HepG2 (cell line): ENCODE measurements around the gene UBFD1. TPM values are rescaled to one million over a fixed set of nuclear protein-coding genes. Genes with fewer than 3 reads are reported as not detected.

Experiments
- ATAC-seq: fragments of 200-7000 bp; cut with Tn5 transposase; 3 replicates; pipeline ENCODE4 v1.9.1; 2020; ENCODE audit warnings: mild to moderate bottlenecking, moderate library complexity
- BruUV-seq: library from RNA; stranded (reverse); fragments of 400-500 nt; replicated peaks from 2 replicates; lab custom pipeline; 2021; lab: Mats Ljungman, UMichigan
- CTCF ChIA-PET: fragments of 300-600 bp; formaldehyde crosslinking; extraction: SDS; loops from one replicate; lab custom pipeline; 2021; ENCODE audit warnings: low total read pairs, inconsistent platforms, low intra/inter-chr PET ratio; lab: Yijun Ruan, JAX
- POLR2A ChIA-PET: fragments of 350-600 bp; sonication (Branson Sonifier 250); formaldehyde crosslinking; loops from one replicate; lab custom pipeline; 2020; ENCODE audit warnings: antibody characterized with exemption, inconsistent platforms; lab: Yijun Ruan, JAX
- DNase-seq: peaks from one replicate; pipeline ENCODE4 v3.0.0-alpha.2; 2015; ENCODE audit warnings: low spot score
- FAIRE-seq: peaks from 3 replicates; lab custom pipeline; 2011; peaks lifted over from hg19 to GRCh38; lab: Jason Lieb, UNC
- H2AFZ ChIP-seq: one replicate; pipeline ENCODE4 v1.6.1; 2011; ENCODE audit warnings: low read length, inconsistent platforms
- H3K27ac ChIP-seq: fragments of 300-600 bp; 3 replicates; pipeline ENCODE4 v1.8.0; 2011; ENCODE audit warnings: mixed run types, mild to moderate bottlenecking, mixed read lengths, low read length, inconsistent platforms; ENCODE audit not compliant: insufficient read depth; ENCODE audit errors: extremely low read length
- H3K27me3 ChIP-seq, 2 experiments: fragments of 200-600 bp in 1 of 2; 2 replicates in 1 of 2; 3 replicates in 1 of 2; pipeline versions ENCODE4 v1.6.0 to v1.8.0; 2011; ENCODE audit warnings: low read length in 2 of 2, mild to moderate bottlenecking in 2 of 2, moderate library complexity in 2 of 2, inconsistent platforms in 1 of 2; ENCODE audit not compliant: insufficient read depth in 2 of 2, control insufficient read depth in 1 of 2
- H3K36me3 ChIP-seq, 2 experiments: fragments of 200-600 bp in 1 of 2; replicated peaks in 1 of 2; 2 replicates in 1 of 2; 3 replicates in 1 of 2; pipeline versions ENCODE4 v1.5.1 to v1.8.0; 2011; ENCODE audit warnings: low read length in 2 of 2, inconsistent platforms in 1 of 2; ENCODE audit not compliant: insufficient read depth in 2 of 2, control insufficient read depth in 1 of 2
- H3K4me1 ChIP-seq: 2 replicates; pipeline ENCODE4 v1.5.1; 2012; ENCODE audit warnings: low read length, inconsistent platforms; ENCODE audit not compliant: insufficient read depth
- H3K4me2 ChIP-seq: 2 replicates; pipeline ENCODE4 v1.6.0; 2011; ENCODE audit warnings: low read depth, low read length, inconsistent platforms
- H3K4me3 ChIP-seq, 3 experiments: fragments of 200-600 bp in 1 of 3; sonication (generic), shearing (Covaris generic) in 1 of 3; replicated peaks in 1 of 3; 2 replicates each; pipeline ENCODE4 v1.5.1; 2011 to 2016; ENCODE audit warnings: low read length in 3 of 3, inconsistent platforms in 2 of 3, low read depth in 2 of 3, mild to moderate bottlenecking in 2 of 3, control low read depth in 1 of 3, mixed read lengths in 1 of 3; ENCODE audit not compliant: insufficient read depth in 1 of 3
- H3K79me2 ChIP-seq: one replicate; pipeline ENCODE4 v1.6.1; 2011; ENCODE audit warnings: low read length, inconsistent platforms; ENCODE audit not compliant: insufficient read depth
- H3K9ac ChIP-seq: 2 replicates; pipeline ENCODE4 v1.6.0; 2011; ENCODE audit warnings: mild to moderate bottlenecking, low read depth, low read length, inconsistent platforms; ENCODE audit not compliant: insufficient read depth
- H3K9me3 ChIP-seq: 2 replicates; pipeline ENCODE4 v1.5.1; 2012; ENCODE audit warnings: mild to moderate bottlenecking, low read length
- H4K20me1 ChIP-seq: 2 replicates; pipeline ENCODE4 v1.6.0; 2011; ENCODE audit warnings: inconsistent platforms, mild to moderate bottlenecking, low read length, moderate library complexity; ENCODE audit not compliant: insufficient read depth
- AKNA ChIP-seq: sonication (generic); formaldehyde crosslinking; IDR thresholded peaks from 2 replicates; pipeline ENCODE4 v1.4.0; 2020; ENCODE audit warnings: missing genetic modification reagents, borderline replicate concordance
- FOSL1 ChIP-seq: sonication (generic); formaldehyde crosslinking; IDR thresholded peaks from 2 replicates; pipeline ENCODE4 v1.9.0; 2021; ENCODE audit warnings: missing genetic modification reagents, borderline replicate concordance
- HES4 ChIP-seq: sonication (generic); formaldehyde crosslinking; IDR thresholded peaks from 2 replicates; pipeline ENCODE4 v1.9.0; 2021; ENCODE audit warnings: mild to moderate bottlenecking, missing genetic modification reagents, borderline replicate concordance
- KDM5B ChIP-seq: sonication (generic); formaldehyde crosslinking; IDR thresholded peaks from 2 replicates; pipeline ENCODE4 v1.4.0; 2020; ENCODE audit warnings: missing genetic modification reagents, mild to moderate bottlenecking, borderline replicate concordance
- MXD1 ChIP-seq: sonication (generic); formaldehyde crosslinking; IDR thresholded peaks from 2 replicates; pipeline ENCODE4 v1.4.0; 2020; ENCODE audit warnings: mild to moderate bottlenecking, missing genetic modification reagents
- RBFOX2 ChIP-seq: fragments of 200-400 bp; formaldehyde crosslinking; IDR thresholded peaks from 2 replicates; pipeline ENCODE4 v1.6.1; 2017; ENCODE audit warnings: low read depth, mild to moderate bottlenecking, low read length
- SNAPC2 ChIP-seq: sonication (generic); formaldehyde crosslinking; IDR thresholded peaks from 2 replicates; pipeline ENCODE4 v1.8.1; 2022; ENCODE audit warnings: mild to moderate bottlenecking, missing genetic modification reagents
- SOX6 ChIP-seq, 2 experiments: fragments of 450-650 bp in 1 of 2; sonication (generic) in 1 of 2; formaldehyde crosslinking in 1 of 2; IDR thresholded peaks; 2 replicates each; pipeline versions ENCODE4 v1.4.0 to v1.6.1; 2017 to 2020; ENCODE audit warnings: antibody characterized with exemption in 1 of 2, mild to moderate bottlenecking in 1 of 2, missing genetic modification reagents in 1 of 2
- SP4 ChIP-seq: sonication (generic); formaldehyde crosslinking; IDR thresholded peaks from 2 replicates; pipeline ENCODE4 v1.8.1; 2023; ENCODE audit warnings: mild to moderate bottlenecking, missing genetic modification reagents
- TP53 ChIP-seq: sonication (generic); formaldehyde crosslinking; conservative IDR thresholded peaks from 2 replicates; pipeline ENCODE4 v1.4.0; 2020; ENCODE audit warnings: missing genetic modification reagents
- YEATS4 ChIP-seq: sonication (generic); formaldehyde crosslinking; IDR thresholded peaks from 2 replicates; pipeline ENCODE4 v1.4.0; 2020; ENCODE audit warnings: missing genetic modification reagents, borderline replicate concordance
- ZHX1 ChIP-seq: sonication (generic); formaldehyde crosslinking; IDR thresholded peaks from 2 replicates; pipeline ENCODE4 v1.8.1; 2022; ENCODE audit warnings: low read depth, mild to moderate bottlenecking, missing genetic modification reagents
- ZNF256 ChIP-seq: sonication (generic); formaldehyde crosslinking; conservative IDR thresholded peaks from 2 replicates; pipeline ENCODE4 v1.4.0; 2020; ENCODE audit warnings: missing genetic modification reagents
- ZNF383 ChIP-seq: sonication (generic); formaldehyde crosslinking; IDR thresholded peaks from 2 replicates; pipeline ENCODE4 v1.4.0; 2020; ENCODE audit warnings: missing genetic modification reagents, mild to moderate bottlenecking, borderline replicate concordance
- ZNF512 ChIP-seq: sonication (generic); formaldehyde crosslinking; IDR thresholded peaks from 2 replicates; pipeline ENCODE4 v1.4.0; 2020; ENCODE audit warnings: mild to moderate bottlenecking, missing genetic modification reagents
- WGBS: methylation state at CpG from one replicate; pipeline ENCODE4 v1.1.6; 2017; ENCODE audit warnings: low lambda C conversion rate; 5-methylcytosine and 5-hydroxymethylcytosine counted together
- in situ Hi-C: cut with HindIII; loops from 2 replicates; pipeline ENCODE4 v1.10.0; 2017; ENCODE audit warnings: low pct_unique_long_range_greater_than_20kb; ENCODE audit not compliant: extremely low pct_ligation_motif_present
- intact Hi-C: fragments of 100-400 bp; cut with micrococcal nuclease; formaldehyde crosslinking; loops from one replicate; pipeline ENCODE4 v1.10.0; 2022; ENCODE audit not compliant: unreplicated experiment
- polyA plus RNA-seq, 8 experiments: library from polyadenylated mRNA; depleted of rRNA in 3 of 8; stranded (reverse) in 7 of 8; unstranded in 1 of 8; fragments of >200 nt; fragmentation: Illumina TruSeq in 4 of 8; extraction: Trizol in 4 of 8; gene quantifications; 2 replicates each; pipeline versions ENCODE4 v1.2.1 to v1.2.3, GENCODE V29; 2011 to 2016; ENCODE audit warnings: low read depth in 4 of 8, missing spikeins in 1 of 8, mixed read lengths in 1 of 8; ENCODE audit not compliant: insufficient read depth in 1 of 8
- total RNA-seq, 5 experiments: library from RNA; depleted of rRNA; stranded (reverse); fragments of >200 nt; fragmentation: Illumina TruSeq; extraction: Trizol; gene quantifications; 2 replicates each; pipeline ENCODE4 v1.2.3, GENCODE V29; 2016; ENCODE audit warnings: low read depth in 1 of 5

The UBFD1 gene
- total and polyA plus RNA-seq, 2 of the 13 experiments (the other 11 are each of a cell fraction or from before 2014, with no cell fraction given): 100 to 111 TPM

GRCh38 chr16:23563186-23563585 is 5.7 kb downstream of the UBFD1 start:
- peaks cover 26% of the 10 kb centered on the region for H3K4me1 ChIP-seq
- in situ Hi-C loops (no loop called here), intact Hi-C loops (no loop called here)
- WGBS: 95% methylated on average over 6 of the region's 6 CpGs
- H3K27me3 ChIP-seq: peaks cover 0 to 2% of the 10 kb centered on the region in 2 experiments; a peak in 1 of 5 replicates
- H3K79me2 ChIP-seq: peaks cover 38% of the 10 kb centered on the region
- CTCF ChIA-PET: no interaction called here
- POLR2A ChIA-PET: no interaction called here
- no peak overlapping the region for H3K27ac ChIP-seq
- H3K4me3 ChIP-seq: no peak overlapping the region
- no peak for DNase-seq
- H3K9ac ChIP-seq: no peak overlapping the region
- peaks cover 13% of the 10 kb centered on the region; the same call in 1 of the 2 replicates for H4K20me1 ChIP-seq
- no peak overlapping the region for H2AFZ ChIP-seq
- H3K36me3 ChIP-seq: peaks cover 55 to 90% of the 10 kb centered on the region in 2 experiments
- H3K4me2 ChIP-seq: no peak overlapping the region
- BruUV-seq: no TSS peak
- no peaks in the 10 kb centered on the region for H3K9me3 ChIP-seq
- ATAC-seq: no peak
- FAIRE-seq: no peak
- TF ChIP-seq ZNF383 (CRISPR knock-in tag) (no peak), SP4 (CRISPR knock-in tag) (no peak), FOSL1 (CRISPR knock-in tag) (no peak), ZHX1 (CRISPR knock-in tag) (no peak), RBFOX2 (no peak), TP53 (CRISPR knock-in tag) (no peak), YEATS4 (CRISPR knock-in tag) (no peak), SNAPC2 (no peak), ZNF512 (CRISPR knock-in tag) (no peak), MXD1 (CRISPR knock-in tag) (no peak), SOX6 (IDR thresholded peaks at IDR 0.05) (no peak), SOX6 (CRISPR knock-in tag; IDR thresholded peaks at IDR 0.05) (no peak), HES4 (CRISPR knock-in tag) (no peak), KDM5B (CRISPR knock-in tag) (no peak), AKNA (CRISPR knock-in tag) (no peak), ZNF256 (CRISPR knock-in tag) (no peak)
